HG03108 (cell line): Measurements from ENCODE around the gene FAM228A.

Source experiments
- ATAC-seq: cut with Tn5 transposase; IDR thresholded peaks from one replicate; pipeline ENCODE4 v1.9.1; 2021; ENCODE audit warnings: moderate library complexity; ENCODE audit not compliant: unreplicated experiment

The FAM228A gene

DNA sequence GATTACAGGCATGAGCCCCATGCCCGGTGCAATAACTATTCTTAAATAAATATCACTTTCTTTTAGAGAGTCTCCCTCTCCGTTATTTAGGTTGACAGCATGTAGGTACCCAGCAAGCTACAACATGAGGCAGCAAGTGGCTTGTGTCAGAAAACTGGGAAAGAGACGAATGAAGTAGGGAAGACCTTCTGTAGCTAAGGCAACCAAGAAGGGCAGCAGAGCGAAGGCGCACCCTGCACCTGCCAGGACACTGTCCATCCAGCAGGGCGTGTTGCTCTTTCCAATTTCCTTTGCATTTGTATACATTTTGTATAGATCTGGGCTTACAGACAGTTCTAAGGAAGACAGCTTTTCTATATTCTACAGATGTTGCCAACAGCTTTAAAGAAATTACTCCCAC, 48.1 kb downstream of the FAM228A start:
- ATAC-seq, result no peak

DNA sequence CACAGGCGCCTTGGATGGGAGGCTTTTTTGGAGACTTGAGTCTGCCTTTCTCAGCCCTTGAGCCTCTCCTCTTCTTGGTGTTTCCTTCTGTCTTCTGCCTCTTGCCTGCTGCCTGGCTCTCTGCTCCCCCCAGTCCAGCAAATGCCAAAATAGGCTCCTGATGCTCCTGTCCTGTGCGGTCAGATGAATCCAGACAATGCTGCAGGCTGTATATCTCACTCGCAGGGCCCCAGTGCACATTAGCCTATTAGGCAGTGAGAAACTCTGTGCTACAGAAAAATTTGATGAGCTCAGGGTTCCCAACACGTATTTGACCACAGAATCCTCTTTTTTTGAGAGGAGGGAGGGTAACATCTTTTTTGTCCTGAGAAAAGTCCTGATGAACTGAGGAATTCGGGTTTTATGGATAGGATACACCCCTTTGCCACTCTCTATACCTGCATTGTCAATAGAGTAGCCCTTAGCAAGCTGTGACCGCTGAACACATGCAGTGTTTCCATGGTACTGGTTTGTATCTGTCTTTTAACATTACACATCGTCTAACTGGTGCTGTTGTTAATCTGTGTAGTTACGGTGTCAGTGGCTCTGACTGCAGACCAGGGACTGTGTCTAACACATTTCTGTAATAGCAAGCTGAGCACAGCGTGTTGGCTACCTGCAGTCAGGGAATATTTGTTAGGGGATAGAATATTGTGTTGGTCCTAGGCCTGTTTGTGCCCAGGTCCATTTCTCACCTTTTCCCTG, 50.8 kb downstream of the FAM228A start:
- no peak for ATAC-seq

DNA sequence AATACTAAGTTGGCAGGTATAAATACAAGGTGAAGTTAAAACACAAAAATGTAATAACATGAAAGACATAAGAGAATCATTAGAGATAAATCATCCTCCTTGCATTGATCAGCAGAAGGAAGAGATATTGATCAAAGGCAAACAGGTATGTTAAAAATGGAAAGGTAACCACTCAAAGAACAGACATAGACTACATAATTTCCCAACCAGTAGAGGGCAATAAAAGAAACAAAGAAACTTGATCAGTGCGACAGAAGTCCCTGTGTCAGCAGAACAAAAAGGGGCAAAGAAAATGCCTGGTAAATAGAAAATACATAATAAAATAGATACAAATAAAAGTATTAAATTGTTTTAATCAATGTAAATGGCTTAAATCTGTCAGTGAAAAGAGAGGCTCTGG, 53.6 kb downstream of the FAM228A start:
- no peak for ATAC-seq

DNA sequence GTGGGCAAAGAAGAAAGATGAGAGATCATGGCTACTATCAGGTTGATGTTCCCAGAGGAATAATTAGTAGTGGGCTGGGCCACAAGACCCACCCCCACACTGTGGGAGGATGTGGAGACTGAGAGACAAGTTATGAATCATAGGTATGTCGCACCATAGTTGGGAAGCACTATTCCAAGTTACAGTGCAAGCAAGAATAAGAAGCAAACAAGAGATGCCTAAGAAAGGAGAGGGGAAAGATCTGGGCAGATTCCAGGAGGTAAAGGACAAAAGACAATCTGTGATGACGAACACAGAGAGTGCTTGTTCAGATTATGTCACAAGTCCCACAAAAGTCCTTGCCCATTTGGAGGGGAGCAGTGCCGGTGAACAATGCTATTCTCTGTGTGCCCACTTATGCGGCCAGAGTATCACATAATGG, 56.6 kb downstream of the FAM228A start:
- no peak for ATAC-seq

DNA sequence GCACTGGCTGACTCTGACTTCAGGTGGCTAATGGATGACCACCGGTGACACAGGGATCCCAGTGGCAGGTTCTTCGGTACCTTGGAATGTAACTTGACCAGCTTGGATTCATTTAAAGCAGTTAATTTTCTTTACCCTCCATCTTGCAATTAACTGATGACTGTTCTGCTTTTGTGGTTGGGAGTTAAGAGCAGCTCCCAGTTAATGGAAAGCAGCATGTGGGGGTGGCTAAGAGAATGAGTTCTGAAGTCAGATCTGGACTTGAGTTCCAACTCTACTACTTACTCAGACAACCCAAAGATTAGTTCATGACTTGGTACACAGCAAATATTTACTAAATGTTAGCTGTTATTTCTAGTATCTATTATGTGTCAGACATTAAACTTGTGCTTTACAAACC, 58.5 kb downstream of the FAM228A start:
- no peak for ATAC-seq

DNA sequence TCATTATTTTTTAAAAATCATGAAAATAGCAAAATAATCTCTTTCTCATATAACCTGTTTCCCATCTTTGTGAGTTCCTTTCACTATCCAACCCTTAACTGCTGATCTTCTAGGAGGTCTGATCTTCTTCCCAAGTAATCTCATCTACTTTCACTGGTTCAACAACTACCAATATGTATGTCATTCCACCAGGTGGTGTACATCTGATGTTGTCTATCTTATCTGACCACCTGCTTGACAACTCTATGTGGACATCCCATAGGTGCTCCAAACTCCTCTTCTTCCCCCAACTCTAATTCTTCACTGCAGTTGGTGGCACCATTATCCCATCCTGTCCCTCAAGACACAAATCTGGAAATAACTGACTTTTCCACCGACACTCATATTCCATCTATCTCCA, 62.5 kb downstream of the FAM228A start:
- ATAC-seq, result no peak

DNA sequence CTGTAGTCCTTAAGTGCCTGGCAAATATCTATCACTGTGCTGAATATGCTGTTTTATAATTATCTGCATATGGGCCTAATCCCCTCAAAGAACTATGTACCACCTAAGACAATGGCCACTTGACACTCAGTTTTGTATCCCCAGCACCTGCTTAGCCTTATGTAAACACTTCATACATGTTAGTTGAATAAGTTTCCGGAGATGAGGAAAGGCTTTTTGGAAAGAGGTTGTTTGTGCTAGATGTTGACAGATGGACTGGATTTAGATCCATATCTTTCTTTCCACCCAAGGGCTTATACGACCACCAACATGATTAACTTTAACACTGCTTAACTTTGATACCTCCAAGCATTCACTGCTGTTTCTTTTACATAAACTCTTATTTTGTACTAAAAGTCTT, 63.3 kb downstream of the FAM228A start:
- no peak for ATAC-seq

DNA sequence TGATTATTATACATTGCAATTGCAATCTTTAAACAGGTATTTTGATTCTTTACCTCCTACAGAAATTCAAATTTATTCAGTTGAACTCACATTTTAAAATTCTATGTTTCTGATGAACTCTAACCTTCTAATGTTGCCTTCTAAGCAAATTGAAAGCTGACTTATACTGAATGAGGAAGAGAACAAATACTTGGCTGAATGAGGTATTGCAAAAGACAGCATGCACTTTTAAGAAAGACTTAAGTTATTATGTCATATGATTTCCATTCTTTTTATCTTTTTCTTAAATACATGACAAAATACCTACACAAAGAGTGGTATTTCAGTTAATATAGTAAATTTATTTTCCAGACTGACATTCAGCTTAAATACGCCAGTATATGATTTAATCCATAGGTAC, 64.7 kb downstream of the FAM228A start:
- no peak for ATAC-seq
